ENCODE results near the gene HEMGN.
"Not testable (repeated sequence)": the region's sequence is repeated elsewhere in the genome, so short reads cannot be mapped to it uniquely, and the experiment has no call there.

HEMGN gene

DNA sequence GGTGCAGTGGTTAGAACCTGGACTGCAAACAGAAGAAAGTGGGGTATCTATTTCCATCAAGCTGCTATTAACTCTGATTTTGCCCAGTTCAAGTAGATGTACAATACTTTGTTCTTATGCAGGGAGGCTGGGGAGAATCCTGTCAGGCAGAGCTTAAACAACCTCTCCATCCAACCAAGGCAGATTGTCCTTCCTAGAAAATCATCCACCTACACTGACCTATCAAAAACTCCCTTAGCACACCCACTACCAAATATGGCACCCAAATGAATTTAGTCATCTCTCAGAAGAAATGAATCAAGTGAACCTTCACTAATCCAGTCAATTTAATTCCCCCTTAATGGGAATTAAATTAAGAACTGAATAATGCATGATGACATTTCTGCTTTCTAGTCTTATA lies 18.4 kb upstream of the HEMGN start:
- ATAC-seq: no peak
- TF ChIP-seq PATZ1 (CRISPR knock-in tag; IDR thresholded peaks at IDR 0.05; ENCODE audit: borderline replicate concordance): no peak
- no peak for TF ChIP-seq ZFP30 (CRISPR knock-in tag; IDR thresholded peaks at IDR 0.05)
- no peak for TF ChIP-seq ISL1 (CRISPR knock-in tag; IDR thresholded peaks at IDR 0.05)
- no peak for TF ChIP-seq ZNF565 (CRISPR knock-in tag; conservative IDR thresholded peaks at IDR 0.05; ENCODE audit: low read depth)
- TF ChIP-seq PPARA (CRISPR knock-in tag; IDR thresholded peaks at IDR 0.05; ENCODE audit: borderline replicate concordance): no peak
- no peak for TF ChIP-seq ZNF70 (CRISPR knock-in tag; IDR thresholded peaks at IDR 0.05)

DNA sequence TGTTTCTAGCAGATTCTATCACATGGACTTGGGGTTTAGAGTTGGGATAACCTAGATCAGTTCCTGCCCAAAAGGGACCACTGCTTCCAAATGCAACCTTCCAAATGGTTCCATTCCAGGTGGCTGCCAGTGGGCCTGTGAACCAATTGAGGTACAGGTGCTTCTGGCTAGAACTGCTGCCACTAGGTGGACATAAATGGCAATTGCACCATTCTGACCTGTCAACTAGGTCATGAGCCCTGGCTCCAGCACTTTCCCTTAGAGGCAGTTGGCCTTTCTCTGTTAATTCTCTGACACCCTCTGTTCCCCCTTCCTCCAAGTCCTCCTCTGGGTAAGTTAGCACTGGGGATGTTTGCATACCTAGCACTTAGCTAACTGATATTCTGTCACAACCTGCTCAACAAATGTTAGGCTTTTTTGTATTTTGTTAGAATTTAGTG lies 16.6 kb upstream of the HEMGN start:
- peak; percentile 86 for ATAC-seq
- TF ChIP-seq RARB (CRISPR knock-in tag; IDR thresholded peaks at IDR 0.05) (no peak), CSDC2 (CRISPR knock-in tag; IDR thresholded peaks at IDR 0.05) (no peak), ZC3H10 (CRISPR knock-in tag; IDR thresholded peaks at IDR 0.05) (no peak), BACH2 (CRISPR knock-in tag; IDR thresholded peaks at IDR 0.05; ENCODE audit: borderline replicate concordance) (no peak), TOX (CRISPR knock-in tag; IDR thresholded peaks at IDR 0.05; ENCODE audit: borderline replicate concordance) (no peak), ZNF565 (CRISPR knock-in tag; conservative IDR thresholded peaks at IDR 0.05; ENCODE audit: low read depth) (no peak), GLIS3 (CRISPR knock-in tag; IDR thresholded peaks at IDR 0.05) (no peak)
- TF ChIP-seq, protein P1, sequence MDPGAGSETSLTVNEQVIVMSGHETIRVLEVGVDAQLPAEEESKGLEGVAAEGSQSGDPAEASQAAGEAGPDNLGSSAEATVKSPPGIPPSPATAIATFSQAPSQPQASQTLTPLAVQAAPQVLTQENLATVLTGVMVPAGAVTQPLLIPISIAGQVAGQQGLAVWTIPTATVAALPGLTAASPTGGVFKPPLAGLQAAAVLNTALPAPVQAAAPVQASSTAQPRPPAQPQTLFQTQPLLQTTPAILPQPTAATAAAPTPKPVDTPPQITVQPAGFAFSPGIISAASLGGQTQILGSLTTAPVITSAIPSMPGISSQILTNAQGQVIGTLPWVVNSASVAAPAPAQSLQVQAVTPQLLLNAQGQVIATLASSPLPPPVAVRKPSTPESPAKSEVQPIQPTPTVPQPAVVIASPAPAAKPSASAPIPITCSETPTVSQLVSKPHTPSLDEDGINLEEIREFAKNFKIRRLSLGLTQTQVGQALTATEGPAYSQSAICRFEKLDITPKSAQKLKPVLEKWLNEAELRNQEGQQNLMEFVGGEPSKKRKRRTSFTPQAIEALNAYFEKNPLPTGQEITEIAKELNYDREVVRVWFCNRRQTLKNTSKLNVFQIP (CRISPR knock-in tag; IDR thresholded peaks at IDR 0.05; ENCODE audit: borderline replicate concordance, low read depth): no peak

GRCh38 chr9:97950873-97951272 lies 12.9 kb upstream of the HEMGN start:
- ATAC-seq: not testable (repeated sequence)

DNA sequence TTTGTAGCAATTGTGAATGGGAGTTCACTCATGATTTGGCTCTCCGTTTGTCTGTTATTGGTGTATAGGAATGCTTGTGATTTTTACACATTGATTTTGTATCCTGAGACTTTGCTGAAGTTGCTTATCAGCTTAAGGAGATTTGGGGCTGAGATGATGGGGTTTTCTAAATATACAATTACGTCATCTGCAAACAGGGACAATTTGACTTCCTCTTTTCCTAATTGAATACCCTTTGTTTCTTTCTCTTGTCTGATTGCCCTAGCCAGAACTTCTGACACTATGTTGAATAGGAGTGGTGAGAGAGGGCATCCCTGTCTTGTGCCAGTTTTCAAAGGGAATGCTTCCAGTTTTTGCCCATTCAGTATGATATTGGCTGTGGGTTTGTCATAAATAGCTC lies 9.1 kb upstream of the HEMGN start:
- not testable (repeated sequence) for ATAC-seq

GRCh38 chr9:97945470-97945869 lies 7.5 kb upstream of the HEMGN start:
- peak; percentile 44; the same call in 1 of the 2 replicates for TF ChIP-seq ZNF8 (CRISPR knock-in tag; IDR thresholded peaks at IDR 0.05)
- not testable (repeated sequence) for ATAC-seq

GRCh38 chr9:97944612-97945011 lies 6.6 kb upstream of the HEMGN start:
- TF ChIP-seq ESRRG (CRISPR knock-in tag; IDR thresholded peaks at IDR 0.05): no peak
- TF ChIP-seq PATZ1 (CRISPR knock-in tag; IDR thresholded peaks at IDR 0.05; ENCODE audit: borderline replicate concordance): no peak
- TF ChIP-seq OSR1 (CRISPR knock-in tag; IDR thresholded peaks at IDR 0.05): no peak
- no peak for TF ChIP-seq CREB5 (CRISPR knock-in tag; IDR thresholded peaks at IDR 0.05; ENCODE audit: low read depth)
- no peak for TF ChIP-seq TCF4 (CRISPR knock-in tag; IDR thresholded peaks at IDR 0.05; ENCODE audit: borderline replicate concordance)
- no peak for TF ChIP-seq ZFP3 (CRISPR knock-in tag; IDR thresholded peaks at IDR 0.05)
- TF ChIP-seq ZC3H10 (CRISPR knock-in tag; IDR thresholded peaks at IDR 0.05): no peak
- no peak for ATAC-seq
